NCI-H146 (cell line): ENCODE data around the gene PROM1.

Experiments used
- DNase-seq: peaks from one replicate; lab custom pipeline; 2025; lab: John Stamatoyannopoulos, UW

Gene PROM1

GRCh38 chr4:16027114-16027513 lies 56.7 kb downstream of the PROM1 start:
- no peak for DNase-seq

- peak; percentile 64 for DNase-seq
Measured at GRCh38 chr4:16026160-16026761, 57.6 kb downstream of the PROM1 start.

GRCh38 chr4:16025268-16025667 lies 58.6 kb downstream of the PROM1 start:
- DNase-seq = no peak

GRCh38 chr4:16023776-16024408 lies 59.9 kb downstream of the PROM1 start:
- no peak for DNase-seq

GRCh38 chr4:16021804-16022560 lies 61.8 kb downstream of the PROM1 start:
- no peak for DNase-seq

- DNase-seq = no peak
Measured at GRCh38 chr4:16019649-16020048, 64.2 kb downstream of the PROM1 start.

GRCh38 chr4:16018841-16019240 lies 65.0 kb downstream of the PROM1 start:
- DNase-seq = no peak

GRCh38 chr4:16018061-16018676 lies 65.7 kb downstream of the PROM1 start:
- no peak for DNase-seq

- DNase-seq = no peak
Measured at GRCh38 chr4:16016536-16016935, 67.3 kb downstream of the PROM1 start.

- no peak for DNase-seq
Measured at GRCh38 chr4:16011173-16011572, 72.7 kb downstream of the PROM1 start.

- no peak for DNase-seq
Measured at GRCh38 chr4:16009153-16009552, 74.7 kb downstream of the PROM1 start.

- DNase-seq = no peak
Measured at GRCh38 chr4:16007471-16008095, 76.2 kb downstream of the PROM1 start.

- DNase-seq = no peak
Measured at GRCh38 chr4:16006771-16007446, 76.9 kb downstream of the PROM1 start.

- no peak for DNase-seq
Measured at GRCh38 chr4:16005676-16006075, 78.1 kb downstream of the PROM1 start.

GRCh38 chr4:16001484-16001858 lies 82.4 kb downstream of the PROM1 start:
- peak; percentile 70 for DNase-seq

GRCh38 chr4:16000708-16001483 lies 82.9 kb downstream of the PROM1 start:
- DNase-seq = no peak

- no peak for DNase-seq
Measured at GRCh38 chr4:15996773-15997172, 87.0 kb downstream of the PROM1 start.

GRCh38 chr4:15995826-15996225 lies 88.0 kb downstream of the PROM1 start:
- no peak for DNase-seq

- DNase-seq = no peak
Measured at GRCh38 chr4:15992167-15992485, 91.7 kb downstream of the PROM1 start.

GRCh38 chr4:15990570-15991285 lies 93.1 kb downstream of the PROM1 start:
- no peak for DNase-seq

GRCh38 chr4:15989424-15989823 lies 94.4 kb downstream of the PROM1 start:
- DNase-seq = no peak
